Psoas muscle (tissue), 8 donors: ENCODE measurements around the gene CAMTA1. TPM values are rescaled to one million over a fixed set of nuclear protein-coding genes. Genes with fewer than 3 reads are reported as not detected.

Experiments used
- ATAC-seq, 4 donors: fragments of 200-7000 bp; cut with Tn5 transposase; one replicate each; pipeline ENCODE4 v1.9.1; 2020; ENCODE audit warnings: moderate library complexity in 3 of 4, mild to moderate bottlenecking in 2 of 4
- DNase-seq, 2 donors: peaks; one replicate each; pipeline ENCODE4 v3.0.0-alpha.2; 2020
- H3K27ac ChIP-seq: fragments of 200-600 bp; one replicate; pipeline ENCODE4 v1.8.0; 2022
- H3K27me3 ChIP-seq, 3 donors: fragments of 200-600 bp in 1 of 3; one replicate each; pipeline versions ENCODE4 v1.6.1 to v1.8.0; 2013 to 2022; ENCODE audit warnings: low read length in 2 of 3, mild to moderate bottlenecking in 2 of 3, moderate library complexity in 1 of 3; ENCODE audit not compliant: insufficient read depth in 3 of 3
- H3K36me3 ChIP-seq, 2 donors: fragments of 200-600 bp in 1 of 2; one replicate each; pipeline versions ENCODE4 v1.6.1 to v1.8.0; 2013 to 2022; ENCODE audit warnings: low read depth in 1 of 2, mild to moderate bottlenecking in 1 of 2, moderate library complexity in 1 of 2; ENCODE audit not compliant: insufficient read depth in 1 of 2
- H3K4me1 ChIP-seq: fragments of 200-600 bp; one replicate; pipeline ENCODE4 v1.8.0; 2022
- H3K4me3 ChIP-seq: fragments of 200-600 bp; one replicate; pipeline ENCODE4 v1.8.0; 2022; ENCODE audit warnings: mild to moderate bottlenecking
- H3K9me3 ChIP-seq: fragments of 200-600 bp; one replicate; pipeline ENCODE4 v1.8.0; 2022
- CTCF ChIP-seq: fragments of 200-600 bp; IDR thresholded peaks from one replicate; pipeline ENCODE4 v1.8.0; 2022; ENCODE audit warnings: antibody characterized with exemption
- WGBS, 3 donors: extraction: QIAGEN DNeasy Blood & Tissue Kit; methylation state at CpG; one replicate each; pipeline versions ENCODE4 v1.1.6 to v1.1.7; 2013; 5-methylcytosine and 5-hydroxymethylcytosine counted together
- intact Hi-C, 2 donors: fragments of 100-400 bp; cut with DNase I; formaldehyde crosslinking; loops; one replicate each; pipeline versions ENCODE4 v1.11.0 to v1.14.2; 2022
- polyA plus RNA-seq, 3 donors: library from polyadenylated mRNA; stranded (reverse); fragments of 200-250 nt; gene quantifications; one replicate each; pipeline ENCODE4 v1.2.3, GENCODE V29; 2013
- total RNA-seq, 4 donors: library from RNA; stranded (reverse); fragmentation: NEBNext Ultra II Directional in 2 of 4; extraction: Animal tissue kit (Norgen Biotek cat#: 25700) in 2 of 4; gene quantifications; one replicate each; pipeline versions ENCODE4 v1.2.1 to v1.2.4, GENCODE V29; 2021 to 2023
- donor health status: healthy with polysubstance abuse.
- donor health status: DM: no; HTN: no; CAD: no; lungs with moderate emphysema.
- donor health status: Bipolar disorder and iron deficiency.
- donor health status: healthy.
- donor health status: DM: yes; HTN: yes; CAD: no.
- donor health status: DM: no; HTN: no; CAD: no.
- donor health status: DM: no; HTN: no; CAD: no.
- donor health status: DM: yes; HTN: yes; CAD: no.

CAMTA1 gene
- total and polyA plus RNA-seq, 7 donors = 64.6 to 206 (median 76.5) TPM

- Histone ChIP-seq H3K27me3 (no peaks in the 10 kb centered on the region), H3K4me3 (no peak overlapping the region), H3K27ac (no peak overlapping the region), H3K36me3 (no peaks in the 10 kb centered on the region), H3K4me1 (peaks cover 1% of the 10 kb centered on the region), H3K9me3 (no peaks in the 10 kb centered on the region)
- 45 to 46% (median 45%) methylated on average over 7 of the region's 7 CpGs for WGBS, 3 donors
- intact Hi-C loops = no loop called here
- no peak for TF ChIP-seq CTCF
- DNase-seq (no peak), ATAC-seq (no peak)
These were observed 941.4 kb downstream of the CAMTA1 start for GRCh38 chr1:7726623-7727022.

- no peaks in the 10 kb centered on the region for H3K36me3 ChIP-seq
- H3K27ac ChIP-seq = no peak overlapping the region
- no peaks in the 10 kb centered on the region for H3K4me1 ChIP-seq
- H3K9me3 ChIP-seq = no peaks in the 10 kb centered on the region
- ATAC-seq (no peak), DNase-seq (no peak)
- 76 to 84% (median 81%) methylated on average over 14 of the region's 14 CpGs for WGBS, 3 donors
- intact Hi-C loops = no loop called here
- no peak overlapping the region for H3K4me3 ChIP-seq
- H3K27me3 ChIP-seq = no peaks in the 10 kb centered on the region
- no peak for TF ChIP-seq CTCF
These were observed 942.7 kb downstream of the CAMTA1 start for GRCh38 chr1:7727809-7728471.

GRCh38 chr1:7729761-7730160 lies 944.5 kb downstream of the CAMTA1 start:
- no peak for TF ChIP-seq CTCF
- 95 to 98% (median 98%) methylated on average over 5 of the region's 5 CpGs for WGBS, 3 donors
- intact Hi-C loops = no loop called here
- no peak for ATAC-seq
- no peak for DNase-seq
- no peaks in the 10 kb centered on the region for H3K4me1 ChIP-seq
- no peaks in the 10 kb centered on the region for H3K27me3 ChIP-seq
- H3K9me3 ChIP-seq = no peaks in the 10 kb centered on the region
- no peak overlapping the region for H3K4me3 ChIP-seq
- H3K36me3 ChIP-seq = no peaks in the 10 kb centered on the region
- no peak overlapping the region for H3K27ac ChIP-seq

- no peak for TF ChIP-seq CTCF
- 90 to 91% (median 91%) methylated on average over 19 of the region's 19 CpGs for WGBS, 3 donors
- H3K4me3 ChIP-seq = no peak overlapping the region
- no peak for DNase-seq
- intact Hi-C loops = no loop called here
- no peaks in the 10 kb centered on the region for H3K27me3 ChIP-seq
- ATAC-seq = no peak
- H3K27ac ChIP-seq = no peak overlapping the region
- H3K9me3 ChIP-seq = no peaks in the 10 kb centered on the region
- peaks cover 0 to 2% of the 10 kb centered on the region in 2 donors for H3K36me3 ChIP-seq
- no peaks in the 10 kb centered on the region for H3K4me1 ChIP-seq
These were observed 947.1 kb downstream of the CAMTA1 start for GRCh38 chr1:7732331-7732730.

- H3K9me3 ChIP-seq = no peaks in the 10 kb centered on the region
- TF ChIP-seq CTCF = no peak
- H3K4me1 ChIP-seq = no peaks in the 10 kb centered on the region
- DNase-seq (no peak), ATAC-seq (no peak)
- no peak overlapping the region for H3K4me3 ChIP-seq
- no peaks in the 10 kb centered on the region for H3K27me3 ChIP-seq
- H3K36me3 ChIP-seq = peaks cover 0 to 10% of the 10 kb centered on the region in 2 donors
- intact Hi-C loops = no loop called here
- no peak overlapping the region for H3K27ac ChIP-seq
- WGBS, 3 donors = 81 to 88% (median 86%) methylated on average over 2 of the region's 2 CpGs
These were observed 948.0 kb downstream of the CAMTA1 start for GRCh38 chr1:7733276-7733675.
